Spinal cord (tissue), 10 donors: ENCODE results near the gene FNDC10. TPM values are rescaled to one million over a fixed set of nuclear protein-coding genes. Genes with fewer than 3 reads are reported as not detected.

ENCODE experiments used
- DNase-seq, 6 donors: peaks; one replicate each; pipeline versions ENCODE4 v3.0.0 to v3.0.0-alpha.2; 2013 to 2015; ENCODE audit warnings: low spot score in 6 of 6, low read depth in 4 of 6
- H3K27ac ChIP-seq: one replicate; pipeline ENCODE4 v1.5.1; 2013; ENCODE audit warnings: low read depth, low read length, control low read depth
- H3K27me3 ChIP-seq: one replicate; pipeline ENCODE4 v1.6.1; 2013; ENCODE audit warnings: low read length; ENCODE audit not compliant: control insufficient read depth, insufficient read depth
- H3K36me3 ChIP-seq: one replicate; pipeline ENCODE4 v1.6.1; 2013; ENCODE audit warnings: low read length; ENCODE audit not compliant: control insufficient read depth, insufficient read depth
- H3K4me1 ChIP-seq: one replicate; pipeline ENCODE4 v1.6.1; 2013; ENCODE audit warnings: low read length; ENCODE audit not compliant: control insufficient read depth, insufficient read depth
- H3K4me3 ChIP-seq: one replicate; pipeline ENCODE4 v1.5.1; 2013; ENCODE audit warnings: low read depth, low read length, control low read depth
- H3K9me3 ChIP-seq: one replicate; pipeline ENCODE4 v1.6.1; 2013; ENCODE audit warnings: low read length; ENCODE audit not compliant: control insufficient read depth, insufficient read depth
- WGBS: methylation state at CpG from one replicate; pipeline ENCODE4 v1.1.5; 2013; ENCODE audit warnings: missing lambda C conversion rate; ENCODE audit not compliant: insufficient coverage; 5-methylcytosine and 5-hydroxymethylcytosine counted together
- polyA plus RNA-seq, 2 donors: library from polyadenylated mRNA; unstranded; fragments of 120-200 nt; gene quantifications; one replicate each; pipeline ENCODE4 v1.2.1, GENCODE V29; 2013; ENCODE audit not compliant: insufficient read length in 2 of 2
- total RNA-seq, 2 donors: library from RNA; depleted of rRNA in 1 of 2; stranded (reverse); fragments of 120-200 nt in 1 of 2; fragments of >200 nt in 1 of 2; gene quantifications; one replicate each; pipeline versions ENCODE4 v1.2.3 to v1.2.4, GENCODE V29; 2013 to 2014
- donor health status: healthy.

FNDC10 gene
- total and polyA plus RNA-seq, 4 donors, result 4.8 to 44.0 (median 24.8) TPM

DNA sequence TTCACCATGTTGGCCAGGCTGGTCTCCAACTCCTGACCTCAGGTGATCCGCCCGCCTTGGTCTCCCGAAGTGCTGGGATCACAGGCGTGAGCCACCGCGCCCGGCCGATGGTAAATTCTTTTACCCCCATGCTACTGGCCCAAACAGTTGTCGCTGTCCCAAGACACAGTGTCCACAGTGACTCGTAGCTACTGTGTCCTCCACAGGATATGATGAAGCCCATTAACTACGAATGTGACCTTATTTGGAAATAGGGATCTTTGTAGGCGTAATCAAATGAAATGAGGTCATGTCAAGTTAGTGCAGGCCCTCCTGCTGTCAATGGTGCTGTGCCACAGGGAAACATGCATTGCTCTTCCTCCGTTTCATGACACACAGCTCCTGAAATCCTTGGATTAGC lies 8.5 kb downstream of the FNDC10 start:
- Histone ChIP-seq H3K27me3 (peaks cover under 1% of the 10 kb centered on the region), H3K4me3 (no peak overlapping the region), H3K36me3 (no peaks in the 10 kb centered on the region), H3K27ac (no peak overlapping the region), H3K4me1 (no peaks in the 10 kb centered on the region), H3K9me3 (no peaks in the 10 kb centered on the region)
- no peak for DNase-seq
- 93% methylated on average over 8 of the region's 13 CpGs for WGBS

GRCh38 chr1:1583347-1584010 lies 16.5 kb downstream of the FNDC10 start:
- Histone ChIP-seq H3K4me1 (no peaks in the 10 kb centered on the region), H3K9me3 (no peaks in the 10 kb centered on the region), H3K27me3 (peaks cover 7% of the 10 kb centered on the region), H3K36me3 (no peaks in the 10 kb centered on the region), H3K27ac (no peak overlapping the region), H3K4me3 (no peak overlapping the region)
- DNase-seq, result no peak
- 82% methylated on average over 21 of the region's 23 CpGs for WGBS

GRCh38 chr1:1582585-1583346 lies 17.2 kb downstream of the FNDC10 start:
- no peaks in the 10 kb centered on the region for H3K36me3 ChIP-seq
- no peaks in the 10 kb centered on the region for H3K4me1 ChIP-seq
- H3K4me3 ChIP-seq, result no peak overlapping the region
- H3K9me3 ChIP-seq, result no peaks in the 10 kb centered on the region
- WGBS, result 76% methylated on average over 7 of the region's 9 CpGs
- DNase-seq, result no peak
- no peak overlapping the region for H3K27ac ChIP-seq
- H3K27me3 ChIP-seq, result peaks cover 9% of the 10 kb centered on the region

DNA sequence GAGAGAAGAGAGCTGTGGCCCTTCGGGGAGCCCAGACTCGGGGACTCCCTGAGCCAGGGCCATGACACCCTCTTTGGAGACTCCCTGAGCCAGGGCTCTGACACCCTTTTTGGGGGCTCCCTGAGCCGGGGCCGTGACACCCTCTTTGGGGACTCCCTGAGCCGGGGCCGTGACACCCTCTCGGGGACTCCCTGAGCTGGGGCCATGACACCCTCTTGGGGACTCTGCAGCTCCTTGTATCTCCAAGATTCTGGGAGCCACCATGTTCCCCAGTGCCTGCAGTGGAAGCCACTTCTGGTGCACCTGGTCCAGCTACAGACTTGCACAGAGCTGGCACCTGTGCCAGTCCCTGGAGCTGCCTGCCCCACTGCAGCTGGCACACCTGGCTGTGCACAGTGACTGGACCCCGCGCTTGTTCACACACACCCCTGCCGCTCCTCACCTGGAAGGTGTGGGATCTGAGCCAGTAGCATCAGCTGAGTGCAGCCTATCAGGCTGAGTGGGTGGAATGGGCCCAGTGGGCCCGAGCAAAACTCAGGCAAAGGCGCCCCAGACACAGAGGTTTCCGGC lies 21.5 kb downstream of the FNDC10 start:
- Histone ChIP-seq H3K4me1 (peaks cover 11% of the 10 kb centered on the region), H3K36me3 (peaks cover under 1% of the 10 kb centered on the region), H3K27me3 (peaks cover 9% of the 10 kb centered on the region), H3K9me3 (no peaks in the 10 kb centered on the region), H3K27ac (no peak overlapping the region), H3K4me3 (no peak overlapping the region)
- no peak for DNase-seq
- 88% methylated on average over 13 of the region's 13 CpGs for WGBS

DNA sequence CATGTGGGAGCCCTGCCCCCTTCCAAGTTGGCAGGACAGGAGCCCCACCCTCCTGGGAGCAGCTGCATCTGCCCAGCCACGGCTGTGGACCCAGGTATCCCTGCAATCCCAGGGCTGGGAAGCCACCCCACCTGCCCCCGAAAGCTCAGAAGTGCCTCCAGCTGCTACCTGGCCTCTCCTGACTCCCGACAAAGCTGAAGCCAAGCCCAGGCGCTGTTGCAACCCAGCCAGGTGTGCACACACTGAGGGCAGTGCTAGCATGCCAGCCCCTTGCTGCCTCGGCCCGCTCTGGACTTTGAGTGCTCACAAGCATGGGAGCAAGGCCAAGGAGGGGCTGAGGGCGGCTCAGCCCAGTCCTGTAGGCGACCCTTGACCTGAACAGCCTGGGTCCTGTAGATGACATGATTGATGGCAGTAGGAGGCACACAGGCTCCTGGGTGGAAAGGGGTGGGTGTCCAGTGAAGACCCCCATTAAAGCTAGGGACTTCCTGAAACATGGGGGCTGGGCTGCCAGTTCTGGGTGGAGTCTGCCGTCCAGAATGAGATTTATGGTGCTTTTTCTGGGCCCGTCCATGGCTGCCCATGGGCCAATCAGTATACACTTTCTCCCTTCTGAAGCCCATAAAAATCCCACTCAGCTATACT lies 22.4 kb downstream of the FNDC10 start:
- WGBS, result 54% methylated on average over 9 of the region's 10 CpGs
- peaks cover 8% of the 10 kb centered on the region for H3K36me3 ChIP-seq
- H3K4me1 ChIP-seq, result peaks cover 20% of the 10 kb centered on the region
- no peak overlapping the region for H3K27ac ChIP-seq
- DNase-seq, result no peak
- H3K27me3 ChIP-seq, result peaks cover 9% of the 10 kb centered on the region
- no peak overlapping the region for H3K4me3 ChIP-seq
- H3K9me3 ChIP-seq, result no peaks in the 10 kb centered on the region

DNA sequence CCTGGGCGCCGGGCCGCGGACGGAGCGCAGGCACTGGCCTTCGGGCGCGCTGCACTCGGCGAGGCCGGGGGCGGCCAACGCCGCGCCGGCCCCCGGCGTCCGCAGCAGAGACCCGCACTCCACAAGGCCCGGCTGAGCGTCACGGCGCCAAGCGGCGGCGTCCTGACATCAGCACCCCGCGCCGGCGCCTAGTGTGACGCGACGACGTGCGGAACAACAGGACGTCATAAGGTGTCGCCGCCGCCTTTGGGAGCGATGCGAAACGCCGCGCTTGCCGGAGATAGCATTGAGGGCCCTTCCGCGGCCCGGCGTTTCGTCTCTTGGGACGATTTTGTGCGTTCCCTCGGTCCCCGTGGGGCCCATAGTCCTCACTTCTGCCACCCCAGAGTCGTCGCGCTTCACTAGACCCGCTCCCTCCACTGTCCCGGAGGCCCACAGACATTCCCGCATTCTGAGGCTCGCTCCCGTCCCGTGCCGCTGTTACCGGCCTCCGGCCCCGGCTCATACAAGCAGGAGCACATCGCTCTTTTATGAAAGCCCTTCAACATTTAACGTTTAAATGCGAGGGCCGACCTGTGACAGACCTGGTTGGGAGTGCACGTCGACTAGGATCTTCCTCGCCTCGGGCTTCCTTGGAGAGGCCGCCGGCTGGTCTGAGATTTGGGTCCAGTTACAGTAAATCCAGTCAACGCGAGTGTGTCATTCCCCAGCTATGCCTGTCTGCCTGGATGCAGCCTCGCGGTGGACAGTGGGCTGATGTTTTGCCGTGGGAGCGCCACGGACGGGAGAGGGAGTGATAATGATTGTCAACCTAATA lies 25.0 kb downstream of the FNDC10 start, which contains the start of gene SSU72:
TSS of gene SSU72 (minus strand) at position 143 of the 817 bp plus-strand sequence. CDS start 306 bp downstream, outside the sequence.
- DNase-seq, result peak; percentile 79 to 97 (median 89)
- Histone ChIP-seq H3K9me3 (no peaks in the 10 kb centered on the region), H3K27me3 (peaks cover 4% of the 10 kb centered on the region), H3K4me1 (peaks cover 21% of the 10 kb centered on the region), H3K4me3 (peak within 1 kb of the TSS; percentile 81), H3K36me3 (peaks cover 23% of the 10 kb centered on the region), H3K27ac (peak within 1 kb of the TSS; percentile 92)
- under 1% methylated on average over 87 of the region's 87 CpGs for WGBS

GRCh38 chr1:1573843-1574720 lies 25.9 kb downstream of the FNDC10 start:
- Histone ChIP-seq H3K4me1 (peaks cover 24% of the 10 kb centered on the region), H3K36me3 (peaks cover 26% of the 10 kb centered on the region), H3K9me3 (no peaks in the 10 kb centered on the region), H3K27ac (peak overlapping the region; percentile 88), H3K27me3 (peaks cover 4% of the 10 kb centered on the region), H3K4me3 (peak overlapping the region; percentile 78)
- WGBS, result under 1% methylated on average over 89 of the region's 96 CpGs
- DNase-seq, result peak in 3 of 6 donors; percentile 39 to 89 (median 73)

- H3K36me3 ChIP-seq, result peaks cover 49% of the 10 kb centered on the region
- DNase-seq, result no peak
- peaks cover 32% of the 10 kb centered on the region for H3K4me1 ChIP-seq
- no peaks in the 10 kb centered on the region for H3K27me3 ChIP-seq
- no peak overlapping the region for H3K27ac ChIP-seq
- no CpG with 5 or more reads among the region's 7 CpGs for WGBS
- no peak overlapping the region for H3K4me3 ChIP-seq
- no peaks in the 10 kb centered on the region for H3K9me3 ChIP-seq
Observed at GRCh38 chr1:1569341-1569740, 30.6 kb downstream of the FNDC10 start.
